NB4 (cell line): Measurements from ENCODE around the gene MED28.

Experiments used
- CTCF ChIP-seq: IDR thresholded peaks from one replicate; pipeline ENCODE4 v1.5.1; 2012; ENCODE audit warnings: low read depth, low read length
- MYC ChIP-seq: IDR thresholded peaks from 2 replicates; pipeline ENCODE4 v1.6.1; 2011; ENCODE audit warnings: low read depth, low read length
- POLR2A ChIP-seq: IDR thresholded peaks from 2 replicates; pipeline ENCODE4 v1.6.1; 2011; ENCODE audit warnings: mild to moderate bottlenecking; ENCODE audit not compliant: insufficient read length; ENCODE audit errors: extremely low read depth
- TF ChIP-seq, protein P1 (sequence below): IDR thresholded peaks from 2 replicates; pipeline ENCODE4 v1.6.1; 2011; ENCODE audit warnings: low read depth, low read length

GRCh38 chr4:17613761-17614415, 553 bp upstream of the MED28 start:
- TF ChIP-seq CTCF (no peak), POLR2A (no peak), MYC (no peak)
- TF ChIP-seq, protein P1, sequence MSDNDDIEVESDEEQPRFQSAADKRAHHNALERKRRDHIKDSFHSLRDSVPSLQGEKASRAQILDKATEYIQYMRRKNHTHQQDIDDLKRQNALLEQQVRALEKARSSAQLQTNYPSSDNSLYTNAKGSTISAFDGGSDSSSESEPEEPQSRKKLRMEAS, result no peak
